Adrenal gland (tissue), 5 donors: ENCODE data around the gene C1R.

Experiments
- POLR2A ChIP-seq, 2 donors: fragments of 450-650 bp; IDR thresholded peaks; one replicate each; pipeline ENCODE4 v1.6.1; 2017; ENCODE audit warnings: antibody characterized with exemption in 2 of 2, mild to moderate bottlenecking in 2 of 2, moderate library complexity in 1 of 2
- TF ChIP-seq, protein P1 (sequence below), 6 experiments: fragments of 450-650 bp in 4 of 6; fragments of 200-600 bp in 2 of 6; sonication (generic) in 1 of 6; IDR thresholded peaks; 1 replicate in 5 of 6; 2 replicates in 1 of 6; pipeline versions ENCODE4 v1.5.1 to v1.8.0; 2016 to 2021; ENCODE audit warnings: antibody characterized with exemption in 6 of 6, mild to moderate bottlenecking in 2 of 6, moderate library complexity in 1 of 6
- donor health status: DM: no; HTN: no; CAD: no.

DNA sequence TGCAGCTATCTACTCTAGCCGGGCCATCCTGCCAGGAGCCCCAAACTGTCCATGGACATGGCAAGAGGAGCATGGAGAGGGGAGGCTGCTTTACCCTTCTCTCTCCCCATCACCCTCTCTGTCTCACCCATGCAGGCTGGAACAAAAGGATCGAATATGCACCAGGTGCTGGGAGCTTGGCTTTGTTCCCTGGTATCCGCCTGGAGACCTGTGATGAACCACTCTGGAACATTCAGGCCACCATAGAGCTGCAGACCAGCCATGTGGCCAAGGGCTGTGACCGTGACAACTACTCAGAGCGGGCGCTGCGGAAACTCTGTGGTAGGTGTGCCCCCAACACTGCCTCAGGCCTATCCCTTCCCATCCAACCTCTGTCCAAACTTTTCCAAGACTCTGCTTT is 43.8 kb upstream of the C1R start:
- TF ChIP-seq POLR2A (IDR thresholded peaks at IDR 0.05): no peak
- TF ChIP-seq, protein P1, sequence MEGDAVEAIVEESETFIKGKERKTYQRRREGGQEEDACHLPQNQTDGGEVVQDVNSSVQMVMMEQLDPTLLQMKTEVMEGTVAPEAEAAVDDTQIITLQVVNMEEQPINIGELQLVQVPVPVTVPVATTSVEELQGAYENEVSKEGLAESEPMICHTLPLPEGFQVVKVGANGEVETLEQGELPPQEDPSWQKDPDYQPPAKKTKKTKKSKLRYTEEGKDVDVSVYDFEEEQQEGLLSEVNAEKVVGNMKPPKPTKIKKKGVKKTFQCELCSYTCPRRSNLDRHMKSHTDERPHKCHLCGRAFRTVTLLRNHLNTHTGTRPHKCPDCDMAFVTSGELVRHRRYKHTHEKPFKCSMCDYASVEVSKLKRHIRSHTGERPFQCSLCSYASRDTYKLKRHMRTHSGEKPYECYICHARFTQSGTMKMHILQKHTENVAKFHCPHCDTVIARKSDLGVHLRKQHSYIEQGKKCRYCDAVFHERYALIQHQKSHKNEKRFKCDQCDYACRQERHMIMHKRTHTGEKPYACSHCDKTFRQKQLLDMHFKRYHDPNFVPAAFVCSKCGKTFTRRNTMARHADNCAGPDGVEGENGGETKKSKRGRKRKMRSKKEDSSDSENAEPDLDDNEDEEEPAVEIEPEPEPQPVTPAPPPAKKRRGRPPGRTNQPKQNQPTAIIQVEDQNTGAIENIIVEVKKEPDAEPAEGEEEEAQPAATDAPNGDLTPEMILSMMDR (IDR thresholded peaks at IDR 0.05): no peak
